ENCODE measurements around the gene QPCTL.

GRCh38 chr19:45643024-45643926 lies 49.2 kb upstream of the QPCTL start:
- TF ChIP-seq CTCF (IDR thresholded peaks at IDR 0.05 in 4 of 5, conservative IDR thresholded peaks at IDR 0.05 in 1 of 5) (peak; percentile 96 to 99 (median 97)), POLR2A (IDR thresholded peaks at IDR 0.05) (no peak)
